HepG2 (cell line): ENCODE results near the gene ASXL1. TPM values are rescaled to one million over a fixed set of nuclear protein-coding genes. Genes with fewer than 3 reads are reported as not detected.

Source experiments
- ATAC-seq: fragments of 200-7000 bp; cut with Tn5 transposase; 3 replicates; pipeline ENCODE4 v1.9.1; 2020; ENCODE audit warnings: mild to moderate bottlenecking, moderate library complexity
- BruUV-seq: library from RNA; stranded (reverse); fragments of 400-500 nt; replicated peaks from 2 replicates; lab custom pipeline; 2021; lab: Mats Ljungman, UMichigan
- CTCF ChIA-PET: fragments of 300-600 bp; formaldehyde crosslinking; extraction: SDS; loops from one replicate; lab custom pipeline; 2021; ENCODE audit warnings: low total read pairs, inconsistent platforms, low intra/inter-chr PET ratio; lab: Yijun Ruan, JAX
- POLR2A ChIA-PET: fragments of 350-600 bp; sonication (Branson Sonifier 250); formaldehyde crosslinking; loops from one replicate; lab custom pipeline; 2020; ENCODE audit warnings: antibody characterized with exemption, inconsistent platforms; lab: Yijun Ruan, JAX
- DNase-seq: peaks from one replicate; pipeline ENCODE4 v3.0.0-alpha.2; 2015; ENCODE audit warnings: low spot score
- FAIRE-seq: peaks from 3 replicates; lab custom pipeline; 2011; peaks lifted over from hg19 to GRCh38; lab: Jason Lieb, UNC
- H2AFZ ChIP-seq: one replicate; pipeline ENCODE4 v1.6.1; 2011; ENCODE audit warnings: low read length, inconsistent platforms
- H3K27ac ChIP-seq: fragments of 300-600 bp; 3 replicates; pipeline ENCODE4 v1.8.0; 2011; ENCODE audit warnings: mixed run types, mild to moderate bottlenecking, mixed read lengths, low read length, inconsistent platforms; ENCODE audit not compliant: insufficient read depth; ENCODE audit errors: extremely low read length
- H3K27me3 ChIP-seq, 2 experiments: fragments of 200-600 bp in 1 of 2; 2 replicates in 1 of 2; 3 replicates in 1 of 2; pipeline versions ENCODE4 v1.6.0 to v1.8.0; 2011; ENCODE audit warnings: low read length in 2 of 2, mild to moderate bottlenecking in 2 of 2, moderate library complexity in 2 of 2, inconsistent platforms in 1 of 2; ENCODE audit not compliant: insufficient read depth in 2 of 2, control insufficient read depth in 1 of 2
- H3K36me3 ChIP-seq, 2 experiments: fragments of 200-600 bp in 1 of 2; replicated peaks in 1 of 2; 2 replicates in 1 of 2; 3 replicates in 1 of 2; pipeline versions ENCODE4 v1.5.1 to v1.8.0; 2011; ENCODE audit warnings: low read length in 2 of 2, inconsistent platforms in 1 of 2; ENCODE audit not compliant: insufficient read depth in 2 of 2, control insufficient read depth in 1 of 2
- H3K4me1 ChIP-seq: 2 replicates; pipeline ENCODE4 v1.5.1; 2012; ENCODE audit warnings: low read length, inconsistent platforms; ENCODE audit not compliant: insufficient read depth
- H3K4me2 ChIP-seq: 2 replicates; pipeline ENCODE4 v1.6.0; 2011; ENCODE audit warnings: low read depth, low read length, inconsistent platforms
- H3K4me3 ChIP-seq, 3 experiments: fragments of 200-600 bp in 1 of 3; sonication (generic), shearing (Covaris generic) in 1 of 3; replicated peaks in 1 of 3; 2 replicates each; pipeline ENCODE4 v1.5.1; 2011 to 2016; ENCODE audit warnings: low read length in 3 of 3, inconsistent platforms in 2 of 3, low read depth in 2 of 3, mild to moderate bottlenecking in 2 of 3, control low read depth in 1 of 3, mixed read lengths in 1 of 3; ENCODE audit not compliant: insufficient read depth in 1 of 3
- H3K79me2 ChIP-seq: one replicate; pipeline ENCODE4 v1.6.1; 2011; ENCODE audit warnings: low read length, inconsistent platforms; ENCODE audit not compliant: insufficient read depth
- H3K9ac ChIP-seq: 2 replicates; pipeline ENCODE4 v1.6.0; 2011; ENCODE audit warnings: mild to moderate bottlenecking, low read depth, low read length, inconsistent platforms; ENCODE audit not compliant: insufficient read depth
- H3K9me3 ChIP-seq: 2 replicates; pipeline ENCODE4 v1.5.1; 2012; ENCODE audit warnings: mild to moderate bottlenecking, low read length
- H4K20me1 ChIP-seq: 2 replicates; pipeline ENCODE4 v1.6.0; 2011; ENCODE audit warnings: inconsistent platforms, mild to moderate bottlenecking, low read length, moderate library complexity; ENCODE audit not compliant: insufficient read depth
- AGO2 ChIP-seq: fragments of 200-400 bp; formaldehyde crosslinking; optimal IDR thresholded peaks from 2 replicates; pipeline ENCODE3; 2017; ENCODE audit warnings: mild to moderate bottlenecking, low read depth, low read length, moderate library complexity
- CCDC6 ChIP-seq: sonication (generic); formaldehyde crosslinking; IDR thresholded peaks from 2 replicates; pipeline ENCODE4 v1.8.1; 2022; ENCODE audit warnings: mild to moderate bottlenecking, missing genetic modification reagents, moderate library complexity
- ETV5 ChIP-seq: IDR thresholded peaks from 2 replicates; pipeline ENCODE4 v1.6.1; 2018; ENCODE audit warnings: missing biosample characterization, missing genetic modification reagents, inconsistent platforms, borderline replicate concordance
- HCFC1 ChIP-seq: fragments of 150-350 bp; IDR thresholded peaks from 2 replicates; pipeline ENCODE4 v1.6.1; 2014; ENCODE audit warnings: low read depth, low read length
- HMG20B ChIP-seq: conservative IDR thresholded peaks from 2 replicates; pipeline ENCODE4 v1.6.1; 2016; ENCODE audit warnings: missing genetic modification reagents, missing compliant biosample characterization
- HOXA3 ChIP-seq: sonication (generic); formaldehyde crosslinking; IDR thresholded peaks from 2 replicates; pipeline ENCODE4 v1.5.0; 2020; ENCODE audit warnings: missing genetic modification reagents
- ISL2 ChIP-seq: sonication (generic); formaldehyde crosslinking; IDR thresholded peaks from 2 replicates; pipeline ENCODE4 v1.5.0; 2020; ENCODE audit warnings: missing genetic modification reagents
- NFKB2 ChIP-seq: sonication (generic); formaldehyde crosslinking; IDR thresholded peaks from 2 replicates; pipeline ENCODE4 v1.4.0; 2020; ENCODE audit warnings: missing genetic modification reagents, borderline replicate concordance
- NR1H2 ChIP-seq: sonication (generic); formaldehyde crosslinking; IDR thresholded peaks from 2 replicates; pipeline ENCODE4 v1.8.1; 2022; ENCODE audit warnings: low read depth, missing genetic modification reagents, borderline replicate concordance
- PCBP1 ChIP-seq: fragments of 200-400 bp; formaldehyde crosslinking; IDR thresholded peaks from 2 replicates; pipeline ENCODE4 v1.6.1; 2017; ENCODE audit warnings: mild to moderate bottlenecking, low read depth, low read length, borderline replicate concordance
- RAD21 ChIP-seq: fragments of 450-650 bp; formaldehyde crosslinking; IDR thresholded peaks from 2 replicates; pipeline ENCODE4 v1.5.0; 2020; ENCODE audit warnings: mild to moderate bottlenecking
- SPEN ChIP-seq: sonication (generic); formaldehyde crosslinking; IDR thresholded peaks from 2 replicates; pipeline ENCODE4 v1.5.1; 2020; ENCODE audit warnings: low read depth, mild to moderate bottlenecking, missing genetic modification reagents
- TP53 ChIP-seq: sonication (generic); formaldehyde crosslinking; conservative IDR thresholded peaks from 2 replicates; pipeline ENCODE4 v1.4.0; 2020; ENCODE audit warnings: missing genetic modification reagents
- ZBTB21 ChIP-seq: sonication (generic); formaldehyde crosslinking; IDR thresholded peaks from 2 replicates; pipeline ENCODE4 v1.4.0; 2020; ENCODE audit warnings: missing genetic modification reagents
- ZBTB38 ChIP-seq: sonication (generic); formaldehyde crosslinking; IDR thresholded peaks from 2 replicates; pipeline ENCODE4 v1.5.1; 2020; ENCODE audit warnings: mild to moderate bottlenecking, missing genetic modification reagents
- WGBS: methylation state at CpG from one replicate; pipeline ENCODE4 v1.1.6; 2017; ENCODE audit warnings: low lambda C conversion rate; 5-methylcytosine and 5-hydroxymethylcytosine counted together
- in situ Hi-C: cut with HindIII; loops from 2 replicates; pipeline ENCODE4 v1.10.0; 2017; ENCODE audit warnings: low pct_unique_long_range_greater_than_20kb; ENCODE audit not compliant: extremely low pct_ligation_motif_present
- intact Hi-C: fragments of 100-400 bp; cut with micrococcal nuclease; formaldehyde crosslinking; loops from one replicate; pipeline ENCODE4 v1.10.0; 2022; ENCODE audit not compliant: unreplicated experiment
- polyA plus RNA-seq, 8 experiments: library from polyadenylated mRNA; depleted of rRNA in 3 of 8; stranded (reverse) in 7 of 8; unstranded in 1 of 8; fragments of >200 nt; fragmentation: Illumina TruSeq in 4 of 8; extraction: Trizol in 4 of 8; gene quantifications; 2 replicates each; pipeline versions ENCODE4 v1.2.1 to v1.2.3, GENCODE V29; 2011 to 2016; ENCODE audit warnings: low read depth in 4 of 8, missing spikeins in 1 of 8, mixed read lengths in 1 of 8; ENCODE audit not compliant: insufficient read depth in 1 of 8
- total RNA-seq, 5 experiments: library from RNA; depleted of rRNA; stranded (reverse); fragments of >200 nt; fragmentation: Illumina TruSeq; extraction: Trizol; gene quantifications; 2 replicates each; pipeline ENCODE4 v1.2.3, GENCODE V29; 2016; ENCODE audit warnings: low read depth in 1 of 5
- TF ChIP-seq, protein P1 (sequence below): sonication (generic); formaldehyde crosslinking; IDR thresholded peaks from 2 replicates; pipeline ENCODE4 v1.5.0; 2020; ENCODE audit warnings: mild to moderate bottlenecking, missing genetic modification reagents, moderate library complexity
- TF ChIP-seq, protein P2 (sequence below): sonication (generic); formaldehyde crosslinking; IDR thresholded peaks from 2 replicates; pipeline ENCODE4 v1.8.0; 2022; ENCODE audit warnings: mild to moderate bottlenecking, missing genetic modification reagents; ENCODE audit not compliant: insufficient replicate concordance
- TF ChIP-seq, protein P3 (sequence below): sonication (generic); formaldehyde crosslinking; IDR thresholded peaks from 2 replicates; pipeline ENCODE4 v1.4.0; 2020; ENCODE audit warnings: missing genetic modification reagents

Gene ASXL1
- total and polyA plus RNA-seq, 2 of the 13 experiments (the other 11 are each of a cell fraction or from before 2014, with no cell fraction given), result 62.1 to 74.8 TPM

DNA sequence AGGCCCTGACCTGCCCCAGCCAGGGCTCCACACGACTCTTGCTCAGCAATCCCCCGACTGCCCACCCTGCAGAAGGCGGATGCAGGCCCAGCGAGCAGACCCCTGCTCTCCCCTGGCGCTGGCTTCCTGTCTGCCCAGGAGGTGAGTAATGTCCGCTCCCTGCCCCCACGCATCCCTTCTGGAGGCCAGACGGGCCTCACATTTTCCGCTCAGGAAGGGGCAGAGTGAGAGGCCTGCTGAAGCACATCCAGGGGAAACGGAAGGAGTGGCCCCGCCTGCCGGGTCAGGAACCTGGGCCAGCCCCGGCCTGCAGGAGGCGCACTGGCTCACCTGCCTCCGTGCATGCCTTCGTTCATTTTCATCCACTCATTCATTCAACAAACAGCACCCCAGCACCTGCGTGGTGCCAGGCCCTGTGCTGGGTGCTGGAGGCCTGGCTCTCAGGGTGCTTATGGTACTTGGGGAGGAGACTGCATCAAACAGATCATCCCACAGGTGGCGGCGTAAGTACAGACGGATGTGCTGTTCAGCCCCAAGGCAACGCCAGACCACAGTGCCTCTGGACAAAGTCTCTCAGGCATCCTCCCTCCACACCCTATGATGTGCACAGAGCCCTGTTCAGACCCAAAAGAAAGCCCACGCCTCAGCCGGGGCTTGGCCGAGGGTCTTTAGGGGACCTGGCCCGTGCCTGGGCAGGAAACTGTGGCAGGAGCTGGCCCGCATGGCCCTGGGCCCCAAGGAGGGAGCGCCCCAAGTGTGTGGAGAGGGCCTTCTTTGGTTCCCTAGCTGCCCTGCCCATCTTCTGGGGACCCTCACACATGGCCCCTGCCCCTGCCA lies 112.1 kb downstream of the ASXL1 start:
- Histone ChIP-seq H3K36me3 (peaks cover 10 to 34% of the 10 kb centered on the region in 2 experiments; a peak in 4 of 5 replicates), H3K4me1 (peaks cover 87% of the 10 kb centered on the region), H3K27ac (peak overlapping the region; percentile 7), H3K4me2 (no peak overlapping the region), H3K9me3 (no peaks in the 10 kb centered on the region), H3K79me2 (peaks cover 86% of the 10 kb centered on the region), H3K27me3 (no peaks in the 10 kb centered on the region), H3K9ac (no peak overlapping the region), H4K20me1 (peaks cover 11% of the 10 kb centered on the region; the same call in 1 of the 2 replicates), H2AFZ (no peak overlapping the region), H3K4me3 (no peak overlapping the region)
- peak; percentile 14 for ATAC-seq
- in situ Hi-C loops (loop anchor here (5.0 kb wide), 2 partner anchors 42 to 182 kb away; no protein-coding TSS in a partner anchor), intact Hi-C loops (loop anchor here (1.0 kb wide), 3 partner anchors 15 to 183 kb away; no protein-coding TSS in a partner anchor)
- no TSS peak for BruUV-seq
- DNase-seq, result peak; percentile 71
- peak; percentile 66 for FAIRE-seq
- ChIA-PET CTCF (interaction anchor here (1.4 to 2.3 kb wide), 3 partner anchors 15 to 52 kb away, joined by 5 to 13 read pairs (median 5); no protein-coding TSS in a partner anchor), POLR2A (interaction anchor here (1.1 to 7.0 kb wide), 2 partner anchors 10 to 15 kb away, joined by 5 to 81 read pairs; no protein-coding TSS in a partner anchor)
- WGBS, result 90% methylated on average over 27 of the region's 27 CpGs
- TF ChIP-seq ISL2 (CRISPR knock-in tag) (no peak), TP53 (CRISPR knock-in tag) (0 out of 2 replicates have a peak, but pooled peaks have one; percentile 61), ZBTB21 (CRISPR knock-in tag) (no peak), PCBP1 (0 out of 2 replicates have a peak, but pooled peaks have one; percentile 31), SPEN (CRISPR knock-in tag) (no peak), HMG20B (CRISPR knock-in tag) (no peak), RAD21 (CRISPR knock-in tag) (peak; percentile 92), NFKB2 (peak; percentile 46; the same call in 1 of the 2 replicates), ZBTB38 (CRISPR knock-in tag) (peak; percentile 97), CCDC6 (CRISPR knock-in tag) (peak; percentile 21; the same call in 1 of the 2 replicates), ETV5 (CRISPR knock-in tag) (peak; percentile 33; the same call in 1 of the 2 replicates), HOXA3 (peak; percentile 55; the same call in 1 of the 2 replicates), HCFC1 (no peak), NR1H2 (CRISPR knock-in tag) (no peak), AGO2 (peak; percentile 92)
- TF ChIP-seq, protein P1, sequence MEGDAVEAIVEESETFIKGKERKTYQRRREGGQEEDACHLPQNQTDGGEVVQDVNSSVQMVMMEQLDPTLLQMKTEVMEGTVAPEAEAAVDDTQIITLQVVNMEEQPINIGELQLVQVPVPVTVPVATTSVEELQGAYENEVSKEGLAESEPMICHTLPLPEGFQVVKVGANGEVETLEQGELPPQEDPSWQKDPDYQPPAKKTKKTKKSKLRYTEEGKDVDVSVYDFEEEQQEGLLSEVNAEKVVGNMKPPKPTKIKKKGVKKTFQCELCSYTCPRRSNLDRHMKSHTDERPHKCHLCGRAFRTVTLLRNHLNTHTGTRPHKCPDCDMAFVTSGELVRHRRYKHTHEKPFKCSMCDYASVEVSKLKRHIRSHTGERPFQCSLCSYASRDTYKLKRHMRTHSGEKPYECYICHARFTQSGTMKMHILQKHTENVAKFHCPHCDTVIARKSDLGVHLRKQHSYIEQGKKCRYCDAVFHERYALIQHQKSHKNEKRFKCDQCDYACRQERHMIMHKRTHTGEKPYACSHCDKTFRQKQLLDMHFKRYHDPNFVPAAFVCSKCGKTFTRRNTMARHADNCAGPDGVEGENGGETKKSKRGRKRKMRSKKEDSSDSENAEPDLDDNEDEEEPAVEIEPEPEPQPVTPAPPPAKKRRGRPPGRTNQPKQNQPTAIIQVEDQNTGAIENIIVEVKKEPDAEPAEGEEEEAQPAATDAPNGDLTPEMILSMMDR (CRISPR knock-in tag), result peak; percentile 72
- TF ChIP-seq, protein P2, sequence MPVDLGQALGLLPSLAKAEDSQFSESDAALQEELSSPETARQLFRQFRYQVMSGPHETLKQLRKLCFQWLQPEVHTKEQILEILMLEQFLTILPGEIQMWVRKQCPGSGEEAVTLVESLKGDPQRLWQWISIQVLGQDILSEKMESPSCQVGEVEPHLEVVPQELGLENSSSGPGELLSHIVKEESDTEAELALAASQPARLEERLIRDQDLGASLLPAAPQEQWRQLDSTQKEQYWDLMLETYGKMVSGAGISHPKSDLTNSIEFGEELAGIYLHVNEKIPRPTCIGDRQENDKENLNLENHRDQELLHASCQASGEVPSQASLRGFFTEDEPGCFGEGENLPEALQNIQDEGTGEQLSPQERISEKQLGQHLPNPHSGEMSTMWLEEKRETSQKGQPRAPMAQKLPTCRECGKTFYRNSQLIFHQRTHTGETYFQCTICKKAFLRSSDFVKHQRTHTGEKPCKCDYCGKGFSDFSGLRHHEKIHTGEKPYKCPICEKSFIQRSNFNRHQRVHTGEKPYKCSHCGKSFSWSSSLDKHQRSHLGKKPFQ (CRISPR knock-in tag), result no peak
- TF ChIP-seq, protein P3, sequence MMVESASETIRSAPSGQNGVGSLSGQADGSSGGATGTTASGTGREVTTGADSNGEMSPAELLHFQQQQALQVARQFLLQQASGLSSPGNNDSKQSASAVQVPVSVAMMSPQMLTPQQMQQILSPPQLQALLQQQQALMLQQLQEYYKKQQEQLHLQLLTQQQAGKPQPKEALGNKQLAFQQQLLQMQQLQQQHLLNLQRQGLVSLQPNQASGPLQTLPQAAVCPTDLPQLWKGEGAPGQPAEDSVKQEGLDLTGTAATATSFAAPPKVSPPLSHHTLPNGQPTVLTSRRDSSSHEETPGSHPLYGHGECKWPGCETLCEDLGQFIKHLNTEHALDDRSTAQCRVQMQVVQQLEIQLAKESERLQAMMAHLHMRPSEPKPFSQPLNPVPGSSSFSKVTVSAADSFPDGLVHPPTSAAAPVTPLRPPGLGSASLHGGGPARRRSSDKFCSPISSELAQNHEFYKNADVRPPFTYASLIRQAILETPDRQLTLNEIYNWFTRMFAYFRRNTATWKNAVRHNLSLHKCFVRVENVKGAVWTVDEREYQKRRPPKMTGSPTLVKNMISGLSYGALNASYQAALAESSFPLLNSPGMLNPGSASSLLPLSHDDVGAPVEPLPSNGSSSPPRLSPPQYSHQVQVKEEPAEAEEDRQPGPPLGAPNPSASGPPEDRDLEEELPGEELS, result peak; percentile 21; the same call in 1 of the 2 replicates
